GM12878 (cell line): ENCODE measurements around the gene A3GALT2. TPM values are rescaled to one million over a fixed set of nuclear protein-coding genes. Genes with fewer than 3 reads are reported as not detected.

Experiments
- ATAC-seq: fragments of 200-7000 bp; cut with Tn5 transposase; 3 replicates; pipeline ENCODE4 v1.9.1; 2020; ENCODE audit warnings: mild to moderate bottlenecking, moderate library complexity
- BruUV-seq: library from RNA; stranded (reverse); fragments of 400-500 nt; replicated peaks from 2 replicates; lab custom pipeline; 2021; lab: Mats Ljungman, UMichigan
- CTCF ChIA-PET: fragments of 300-600 bp; sonication (Branson Sonifier 250); formaldehyde crosslinking; extraction: SDS; loops from one replicate; lab custom pipeline; 2021; ENCODE audit warnings: inconsistent platforms; lab: Yijun Ruan, JAX
- POLR2A ChIA-PET: fragments of 350-600 bp; formaldehyde crosslinking; extraction: SDS; loops from one replicate; lab custom pipeline; 2021; ENCODE audit warnings: inconsistent platforms; lab: Charles Lee
- RAD21 ChIA-PET: fragments of 300-600 bp; sonication (Branson Sonifier 250); formaldehyde crosslinking; loops from one replicate; lab custom pipeline; 2023; ENCODE audit warnings: antibody characterized with exemption; ENCODE audit not compliant: unreplicated experiment; lab: Charles Lee
- SMC1A ChIA-PET: fragments of 300-600 bp; sonication (Branson Sonifier 250); formaldehyde crosslinking; loops from one replicate; lab custom pipeline; 2023; ENCODE audit not compliant: unreplicated experiment, uncharacterized antibody; lab: Charles Lee
- DNase-seq: peaks from one replicate; pipeline ENCODE4 v3.0.0-alpha.2; 2011; ENCODE audit warnings: low read depth, low spot score
- FAIRE-seq: peaks from 3 replicates; lab custom pipeline; 2011; peaks lifted over from hg19 to GRCh38; lab: Jason Lieb, UNC
- H2AFZ ChIP-seq: 2 replicates; pipeline ENCODE4 v1.6.0; 2011; ENCODE audit warnings: low read depth, low read length, control low read depth; ENCODE audit not compliant: control insufficient read depth
- H3K27ac ChIP-seq: 2 replicates; pipeline ENCODE4 v1.5.1; 2011; ENCODE audit warnings: control low read depth; ENCODE audit not compliant: control insufficient read depth, insufficient read depth
- H3K27me3 ChIP-seq, 2 experiments: replicated peaks in 1 of 2; 2 replicates each; pipeline versions ENCODE4 v1.6.0 to v1.6.1; 2011; ENCODE audit warnings: low read length in 1 of 2; ENCODE audit not compliant: control insufficient read depth in 2 of 2, insufficient read depth in 2 of 2
- H3K36me3 ChIP-seq, 2 experiments: 2 replicates each; pipeline ENCODE4 v1.5.1; 2011; ENCODE audit warnings: low read length in 1 of 2; ENCODE audit not compliant: control insufficient read depth in 2 of 2, insufficient read depth in 2 of 2
- H3K4me1 ChIP-seq: 2 replicates; pipeline ENCODE4 v1.6.1; 2011; ENCODE audit warnings: mild to moderate bottlenecking, low read length, moderate library complexity, mixed read lengths; ENCODE audit not compliant: control insufficient read depth, insufficient read depth
- H3K4me2 ChIP-seq: 2 replicates; pipeline ENCODE4 v1.6.0; 2011; ENCODE audit warnings: control low read depth; ENCODE audit not compliant: control insufficient read depth, insufficient read depth
- H3K4me3 ChIP-seq: fragments of 200-600 bp; sonication (generic); 2 replicates; pipeline ENCODE4 v1.5.1; 2016
- H3K79me2 ChIP-seq: 2 replicates; pipeline ENCODE4 v1.6.0; 2011; ENCODE audit warnings: low read length; ENCODE audit not compliant: control insufficient read depth, insufficient read depth
- H3K9ac ChIP-seq: 2 replicates; pipeline ENCODE4 v1.8.0; 2011; ENCODE audit warnings: low read length, control low read depth, mixed read lengths; ENCODE audit not compliant: control insufficient read depth, insufficient read depth
- H3K9me3 ChIP-seq: replicated peaks from 3 replicates; pipeline ENCODE4 v1.5.1; 2011; ENCODE audit warnings: mild to moderate bottlenecking, low read length; ENCODE audit not compliant: control insufficient read depth, insufficient read depth
- H4K20me1 ChIP-seq: 2 replicates; pipeline ENCODE4 v1.6.0; 2011; ENCODE audit not compliant: control insufficient read depth, insufficient read depth
- ASH2L ChIP-seq: fragments of 300-600, 200-600 bp; sonication (generic); IDR thresholded peaks from 2 replicates; pipeline ENCODE4 v1.6.1; 2017; ENCODE audit warnings: low read depth, mild to moderate bottlenecking, borderline replicate concordance
- CHD1 ChIP-seq: IDR thresholded peaks from 2 replicates; pipeline ENCODE4 v1.6.1; 2012; ENCODE audit warnings: low read depth, low read length, improper control_type of control experiment
- NBN ChIP-seq: fragments of 450-650 bp; IDR thresholded peaks from 2 replicates; pipeline ENCODE4 v1.6.1; 2016
- POLR2A ChIP-seq: IDR thresholded peaks from 2 replicates; pipeline ENCODE4 v1.6.1; 2011; ENCODE audit warnings: low read depth, mild to moderate bottlenecking, low read length
- RBBP5 ChIP-seq: fragments of 200-600 bp; sonication (generic); conservative IDR thresholded peaks from 2 replicates; pipeline ENCODE4 v1.6.1; 2016
- TARDBP ChIP-seq: IDR thresholded peaks from 2 replicates; pipeline ENCODE4 v1.6.1; 2016; ENCODE audit warnings: borderline replicate concordance
- ZSCAN29 ChIP-seq: fragments of 450-650 bp; IDR thresholded peaks from 2 replicates; pipeline ENCODE4 v1.6.1; 2017; ENCODE audit warnings: mild to moderate bottlenecking, moderate library complexity
- WGBS: methylation state at CpG from one replicate; pipeline ENCODE4 v1.1.6; 2016; ENCODE audit warnings: low lambda C conversion rate; ENCODE audit not compliant: insufficient replicate concordance, insufficient coverage; ENCODE audit errors: missing lambda C conversion rate; 5-methylcytosine and 5-hydroxymethylcytosine counted together
- in situ Hi-C: fragments of 300-500 bp; cut with MboI; formaldehyde crosslinking; loops from 9 replicates; pipeline ENCODE4 v1.14.3; 2018; ENCODE audit warnings: mixed read lengths
- intact Hi-C: fragments of 100-400 bp; cut with micrococcal nuclease; formaldehyde crosslinking; loops from one replicate; pipeline ENCODE4 v1.14.2; 2022; ENCODE audit not compliant: unreplicated experiment
- polyA plus RNA-seq, 11 experiments: library from polyadenylated mRNA; depleted of rRNA in 4 of 11; unstranded in 6 of 11; stranded (reverse) in 5 of 11; fragments of >200 nt; fragmentation: Nextera tagmentation in 4 of 11; fragmentation: Illumina TruSeq in 1 of 11; extraction: Ambion mirVana in 4 of 11; extraction: Trizol in 1 of 11; gene quantifications; 1 replicate in 1 of 11; 2 replicates in 10 of 11; pipeline versions ENCODE4 v1.2.1 to v1.2.3, GENCODE V29; 2011 to 2016; ENCODE audit warnings: inconsistent platforms in 2 of 11, missing spikeins in 2 of 11, low read depth in 1 of 11
- total RNA-seq, 4 experiments: library from RNA; depleted of rRNA in 3 of 4; stranded (reverse); fragments of >200 nt in 3 of 4; fragmentation: Illumina TruSeq in 1 of 4; extraction: Trizol in 1 of 4; gene quantifications; 2 replicates each; pipeline versions ENCODE4 v1.2.1 to v1.2.3, GENCODE V29; 2013 to 2021
- TF ChIP-seq, protein P1 (sequence below): IDR thresholded peaks from 2 replicates; pipeline ENCODE4 v1.6.1; 2012; ENCODE audit warnings: low read length, inconsistent platforms

The A3GALT2 gene
- total and polyA plus RNA-seq, 10 of the 15 experiments (the other 5 are each of a cell fraction or from before 2014, with no cell fraction given), result not detected

DNA sequence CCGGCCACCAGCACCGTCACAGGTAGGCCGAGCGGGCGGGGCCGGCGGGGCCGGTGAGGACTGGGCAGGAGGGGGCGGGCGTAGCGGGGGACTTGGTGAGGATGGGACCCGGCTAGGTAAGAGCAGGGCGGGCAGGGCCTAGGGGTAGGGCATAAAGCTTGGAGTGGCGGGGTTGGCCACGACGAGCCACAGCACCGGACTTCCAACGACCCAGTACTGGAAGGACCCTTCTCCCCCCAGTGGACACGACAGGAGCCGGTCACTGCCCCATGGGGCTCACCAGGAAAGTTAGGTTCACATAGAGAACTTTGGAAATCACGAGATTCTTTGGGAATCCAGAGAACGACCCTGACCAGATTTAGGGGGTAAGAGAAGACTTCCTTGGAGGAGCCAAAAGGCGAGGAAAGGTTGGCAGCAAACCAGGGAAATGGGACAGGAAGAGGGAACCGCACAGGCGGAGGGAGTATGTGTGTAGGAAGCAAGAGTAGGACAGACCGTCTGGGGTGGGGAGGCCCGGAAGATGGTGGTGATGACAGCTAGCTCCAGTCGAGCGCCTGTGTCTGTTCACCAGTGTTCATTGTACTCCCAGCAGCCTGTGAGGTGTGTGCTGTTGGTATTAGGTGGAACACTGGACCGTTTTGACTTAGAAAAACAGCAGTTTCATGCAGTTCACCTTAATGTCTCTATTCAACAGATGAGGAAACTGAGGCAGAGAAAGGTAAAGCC lies 44.2 kb downstream of the A3GALT2 start:
- no peaks in the 10 kb centered on the region for H3K27me3 ChIP-seq
- in situ Hi-C loops, result no loop called here
- RAD21 ChIA-PET, result no interaction called here
- intact Hi-C loops, result no loop called here
- H2AFZ ChIP-seq, result no peak overlapping the region
- H3K4me3 ChIP-seq, result no peak overlapping the region
- CTCF ChIA-PET, result no interaction called here
- H3K36me3 ChIP-seq, result peaks cover 0 to 4% of the 10 kb centered on the region in 2 experiments; a peak in 3 of 4 replicates
- no TSS peak for BruUV-seq
- peaks cover 6% of the 10 kb centered on the region for H3K4me1 ChIP-seq
- no peaks in the 10 kb centered on the region for H3K79me2 ChIP-seq
- no peak for ATAC-seq
- no peak for DNase-seq
- TF ChIP-seq RBBP5, result no peak
- TF ChIP-seq TARDBP, result no peak
- no peak for TF ChIP-seq ZSCAN29
- TF ChIP-seq ASH2L, result no peak
- TF ChIP-seq NBN, result no peak
- no peak for TF ChIP-seq CHD1
- SMC1A ChIA-PET, result no interaction called here
- POLR2A ChIA-PET, result no interaction called here
- H3K27ac ChIP-seq, result no peak overlapping the region
- 64% methylated on average over 17 of the region's 30 CpGs for WGBS
- no peak for FAIRE-seq
- H4K20me1 ChIP-seq, result no peaks in the 10 kb centered on the region
- H3K9me3 ChIP-seq, result no peaks in the 10 kb centered on the region
- no peak overlapping the region for H3K9ac ChIP-seq
- no peak overlapping the region for H3K4me2 ChIP-seq

DNA sequence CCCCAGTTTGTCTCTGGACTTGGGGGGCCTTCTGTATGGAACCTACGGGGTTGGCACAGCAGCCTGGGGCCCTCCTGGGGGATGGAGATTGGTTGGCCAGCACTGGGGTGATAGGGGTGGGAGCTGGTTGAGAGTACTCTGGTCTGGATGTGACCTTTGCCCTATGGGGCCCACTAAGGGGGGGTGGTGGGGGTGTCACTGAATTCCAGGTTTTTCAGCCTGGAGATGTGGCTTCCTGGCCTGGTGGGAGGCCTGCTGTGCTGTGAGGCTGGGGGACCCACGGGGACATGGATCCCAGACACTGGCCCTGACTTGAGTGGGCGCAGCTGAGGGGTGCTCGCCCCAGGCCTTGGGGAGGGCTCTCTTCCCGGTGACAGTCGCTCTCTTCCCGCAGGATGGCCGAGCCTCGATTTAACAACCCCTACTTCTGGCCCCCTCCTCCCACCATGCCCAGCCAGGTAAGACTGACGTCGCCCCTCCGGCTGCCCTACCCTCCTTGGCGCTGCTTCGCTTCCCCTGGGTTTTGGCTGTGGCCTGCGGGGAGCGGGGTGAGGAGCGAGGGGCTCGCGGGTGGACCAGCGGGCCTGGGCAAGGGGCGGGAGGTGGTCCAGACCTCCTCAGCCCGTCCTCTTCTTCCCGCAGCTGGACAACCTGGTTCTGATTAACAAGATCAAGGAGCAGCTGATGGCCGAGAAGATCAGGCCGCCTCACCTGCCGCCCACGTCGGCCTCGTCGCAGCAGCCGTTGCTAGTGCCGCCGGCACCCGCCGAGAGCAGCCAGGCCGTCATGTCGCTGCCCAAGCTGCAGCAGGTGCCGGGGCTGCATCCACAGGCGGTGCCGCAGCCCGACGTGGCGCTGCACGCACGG lies 45.0 kb downstream of the A3GALT2 start:
- intact Hi-C loops (no loop called here), in situ Hi-C loops (no loop called here)
- Histone ChIP-seq H3K4me2 (no peak overlapping the region), H3K4me1 (peaks cover 6% of the 10 kb centered on the region), H4K20me1 (no peaks in the 10 kb centered on the region), H2AFZ (no peak overlapping the region), H3K27ac (no peak overlapping the region), H3K36me3 (no peaks in the 10 kb centered on the region; a peak in 3 of 4 replicates), H3K9me3 (no peaks in the 10 kb centered on the region), H3K9ac (no peak overlapping the region), H3K4me3 (no peak overlapping the region), H3K27me3 (no peaks in the 10 kb centered on the region), H3K79me2 (no peaks in the 10 kb centered on the region)
- WGBS, result 87% methylated on average over 41 of the region's 45 CpGs
- ChIA-PET SMC1A (no interaction called here), POLR2A (no interaction called here), RAD21 (no interaction called here), CTCF (interaction anchor here (0.7 kb wide), 1 partner anchor 64 kb away, joined by 3 read pairs; no protein-coding TSS in a partner anchor)
- DNase-seq (no peak), ATAC-seq (no peak), FAIRE-seq (no peak)
- no TSS peak for BruUV-seq
- TF ChIP-seq, protein P1, sequence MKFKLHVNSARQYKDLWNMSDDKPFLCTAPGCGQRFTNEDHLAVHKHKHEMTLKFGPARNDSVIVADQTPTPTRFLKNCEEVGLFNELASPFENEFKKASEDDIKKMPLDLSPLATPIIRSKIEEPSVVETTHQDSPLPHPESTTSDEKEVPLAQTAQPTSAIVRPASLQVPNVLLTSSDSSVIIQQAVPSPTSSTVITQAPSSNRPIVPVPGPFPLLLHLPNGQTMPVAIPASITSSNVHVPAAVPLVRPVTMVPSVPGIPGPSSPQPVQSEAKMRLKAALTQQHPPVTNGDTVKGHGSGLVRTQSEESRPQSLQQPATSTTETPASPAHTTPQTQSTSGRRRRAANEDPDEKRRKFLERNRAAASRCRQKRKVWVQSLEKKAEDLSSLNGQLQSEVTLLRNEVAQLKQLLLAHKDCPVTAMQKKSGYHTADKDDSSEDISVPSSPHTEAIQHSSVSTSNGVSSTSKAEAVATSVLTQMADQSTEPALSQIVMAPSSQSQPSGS, result no peak
- 0 out of 2 replicates have a peak, but pooled peaks have one; percentile 29 for TF ChIP-seq POLR2A
